NCI-H1105 (cell line): ENCODE results near the gene TCIRG1.

Source experiments
- DNase-seq: peaks from one replicate; lab custom pipeline; 2025; lab: John Stamatoyannopoulos, UW

Gene TCIRG1

GRCh38 chr11:68037411-68038225 is 1.2 kb upstream of the TCIRG1 start:
- DNase-seq: no peak

GRCh38 chr11:68038226-68038717 is 553 bp upstream of the TCIRG1 start:
- DNase-seq: no peak

- DNase-seq: no peak
These were observed 781 bp downstream of the TCIRG1 start for GRCh38 chr11:68039526-68040086.

GRCh38 chr11:68040101-68040956 is 1.5 kb downstream of the TCIRG1 start:
- no peak for DNase-seq

- no peak for DNase-seq
These were observed 2.2 kb downstream of the TCIRG1 start for GRCh38 chr11:68040957-68041591.

GRCh38 chr11:68041617-68042218 is 2.9 kb downstream of the TCIRG1 start:
- no peak for DNase-seq

- DNase-seq: no peak
These were observed 3.6 kb downstream of the TCIRG1 start for GRCh38 chr11:68042219-68043028.

GRCh38 chr11:68043029-68043348 is 4.2 kb downstream of the TCIRG1 start:
- DNase-seq: no peak

- no peak for DNase-seq
These were observed 4.7 kb downstream of the TCIRG1 start for GRCh38 chr11:68043349-68044144.

GRCh38 chr11:68044145-68044813 is 5.5 kb downstream of the TCIRG1 start:
- no peak for DNase-seq

GRCh38 chr11:68044898-68045351 is 6.1 kb downstream of the TCIRG1 start:
- DNase-seq: no peak

GRCh38 chr11:68047437-68048290 is 8.8 kb downstream of the TCIRG1 start:
- no peak for DNase-seq

- DNase-seq: no peak
These were observed 10.1 kb downstream of the TCIRG1 start for GRCh38 chr11:68048681-68049508.

- no peak for DNase-seq
These were observed 10.9 kb downstream of the TCIRG1 start for GRCh38 chr11:68049509-68050370.

- no peak for DNase-seq
These were observed 11.6 kb downstream of the TCIRG1 start for GRCh38 chr11:68050371-68050841.
